ENCODE data around the gene LALBA. TPM values are rescaled to one million over a fixed set of nuclear protein-coding genes. Genes with fewer than 3 reads are reported as not detected.

The LALBA gene
- 0.24 TPM in 1 of 2 replicates, not detected in the other for total RNA-seq

GRCh38 chr12:48569946-48570345 lies at the start of gene LALBA:
Gene LALBA, minus strand, starts transcription at chr12:48570046. Its CDS starts 26 bp downstream, at chr12:48570020.

GRCh38 chr12:48525332-48525731 lies 44.5 kb downstream of the LALBA start, which contains the start of gene OR8S1:
Gene OR8S1, plus strand, starts transcription at chr12:48525632. Its CDS starts 0 bp downstream, at chr12:48525632.

Other genes with a start within 250 kb of the LALBA start
- 9.2 and 11.9 TPM in 2 replicates for gene ZNF641, start 219.1 kb downstream of the LALBA start, total RNA-seq
- gene ANP32D, start 97.5 kb downstream of the LALBA start, total RNA-seq, result not detected in 2 replicates
- not detected in 2 replicates for gene C12orf54, start 87.5 kb downstream of the LALBA start, total RNA-seq
- not detected in 2 replicates for gene OR8S1, start 44.4 kb downstream of the LALBA start, total RNA-seq
- gene KANSL2, start 112.2 kb upstream of the LALBA start, total RNA-seq, result 40.3 and 44.5 TPM in 2 replicates
- 30.8 and 34.2 TPM in 2 replicates for gene CCNT1, start 146.7 kb upstream of the LALBA start, total RNA-seq
- 34.9 and 52.2 TPM in 2 replicates for gene ADCY6, start 219.0 kb upstream of the LALBA start, total RNA-seq
- gene CACNB3, start 248.4 kb upstream of the LALBA start, total RNA-seq, result 20.2 and 21.6 TPM in 2 replicates

Measured in hair follicle dermal papilla cell (primary cell).